H1 (cell line): ENCODE measurements around the gene CCDC157.

Source experiments
- CREB1 ChIP-seq: IDR thresholded peaks from 2 replicates; pipeline ENCODE4 v1.6.1; 2012; ENCODE audit warnings: inconsistent platforms
- GABPA ChIP-seq: IDR thresholded peaks from 2 replicates; pipeline ENCODE4 v1.6.1; 2011; ENCODE audit warnings: mild to moderate bottlenecking, low read length, moderate library complexity, borderline replicate concordance; ENCODE audit not compliant: insufficient read depth
- HDAC6 ChIP-seq: IDR thresholded peaks from one replicate; pipeline ENCODE4 v1.7.1; 2012; ENCODE audit warnings: low read depth, mild to moderate bottlenecking, inconsistent platforms, low read length, moderate library complexity
- POLR2A ChIP-seq, 2 experiments: IDR thresholded peaks; 1 replicate in 1 of 2; 2 replicates in 1 of 2; pipeline ENCODE4 v1.6.1; 2011; ENCODE audit warnings: low read depth in 2 of 2, low read length in 2 of 2, mild to moderate bottlenecking in 2 of 2; ENCODE audit errors: control extremely low read depth in 1 of 2
- SP1 ChIP-seq: IDR thresholded peaks from 2 replicates; pipeline ENCODE4 v1.6.1; 2011; ENCODE audit warnings: low read depth, low read length
- TF ChIP-seq, protein P1 (sequence below), 3 experiments: IDR thresholded peaks; 1 replicate in 2 of 3; 2 replicates in 1 of 3; pipeline versions ENCODE4 v1.5.1 to v1.6.1; 2011; ENCODE audit warnings: low read length in 3 of 3, mild to moderate bottlenecking in 3 of 3, inconsistent platforms in 2 of 3, low read depth in 1 of 3, moderate library complexity in 1 of 3; ENCODE audit not compliant: insufficient read depth in 1 of 3; ENCODE audit errors: control extremely low read depth in 1 of 3

DNA sequence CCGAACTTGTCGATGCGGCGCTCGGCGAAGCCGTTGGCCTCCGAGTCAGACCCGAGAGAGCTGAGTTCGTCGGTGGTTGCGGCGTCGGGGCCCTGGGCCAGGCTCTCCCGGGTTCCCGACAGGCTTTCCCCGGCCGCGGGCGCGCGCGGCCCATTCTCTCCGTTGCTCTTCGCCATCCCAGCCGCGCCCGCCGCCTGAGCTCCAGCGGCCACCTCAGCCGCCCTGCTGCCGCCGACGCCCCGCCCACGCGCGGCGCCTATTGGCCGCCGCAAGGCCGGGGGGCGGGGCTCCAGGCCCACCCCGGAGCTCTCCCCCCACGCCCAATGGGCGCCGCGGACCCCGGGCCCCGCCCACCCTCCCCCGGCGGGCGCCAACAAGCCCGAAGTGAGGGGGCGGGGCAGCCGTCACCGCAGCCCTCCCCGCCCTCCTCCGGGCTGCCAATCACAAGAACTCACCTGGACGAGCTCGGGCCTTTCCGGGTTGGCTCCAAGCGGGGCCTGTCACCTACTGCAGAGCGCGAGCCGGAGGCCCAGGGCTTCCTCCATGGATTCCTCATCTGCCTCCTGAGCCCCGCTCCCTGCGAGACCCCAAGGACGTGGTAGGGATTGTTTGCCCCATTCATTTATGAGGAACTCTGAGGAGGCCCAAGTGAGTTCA, 30.0 kb upstream of the CCDC157 start, which contains the start of gene TBC1D10A:
- TF ChIP-seq SP1 (0 out of 2 replicates have a peak, but pooled peaks have one; percentile 8), GABPA (no peak), HDAC6 (no peak), CREB1 (0 out of 2 replicates have a peak, but pooled peaks have one; percentile 26), POLR2A (IDR thresholded peaks at IDR 0.05; ENCODE audit: control extremely low read depth in 1 of 2, low read depth in 2 of 2, low read length in 2 of 2) (0 out of 3 replicates have a peak, but pooled peaks of 1 of the 2 experiments have one; percentile 31)
- TF ChIP-seq, protein P1, sequence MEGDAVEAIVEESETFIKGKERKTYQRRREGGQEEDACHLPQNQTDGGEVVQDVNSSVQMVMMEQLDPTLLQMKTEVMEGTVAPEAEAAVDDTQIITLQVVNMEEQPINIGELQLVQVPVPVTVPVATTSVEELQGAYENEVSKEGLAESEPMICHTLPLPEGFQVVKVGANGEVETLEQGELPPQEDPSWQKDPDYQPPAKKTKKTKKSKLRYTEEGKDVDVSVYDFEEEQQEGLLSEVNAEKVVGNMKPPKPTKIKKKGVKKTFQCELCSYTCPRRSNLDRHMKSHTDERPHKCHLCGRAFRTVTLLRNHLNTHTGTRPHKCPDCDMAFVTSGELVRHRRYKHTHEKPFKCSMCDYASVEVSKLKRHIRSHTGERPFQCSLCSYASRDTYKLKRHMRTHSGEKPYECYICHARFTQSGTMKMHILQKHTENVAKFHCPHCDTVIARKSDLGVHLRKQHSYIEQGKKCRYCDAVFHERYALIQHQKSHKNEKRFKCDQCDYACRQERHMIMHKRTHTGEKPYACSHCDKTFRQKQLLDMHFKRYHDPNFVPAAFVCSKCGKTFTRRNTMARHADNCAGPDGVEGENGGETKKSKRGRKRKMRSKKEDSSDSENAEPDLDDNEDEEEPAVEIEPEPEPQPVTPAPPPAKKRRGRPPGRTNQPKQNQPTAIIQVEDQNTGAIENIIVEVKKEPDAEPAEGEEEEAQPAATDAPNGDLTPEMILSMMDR (IDR thresholded peaks at IDR 0.05; ENCODE audit: control extremely low read depth in 1 of 3, insufficient read depth in 1 of 3, low read depth in 1 of 3, low read length in 3 of 3): no peak; a peak in 1 of 4 replicates
